Stimulated activated CD8-positive, alpha-beta memory T cell treated with anti-CD3 and anti-CD28 coated beads, Interleukin-12 subunit alpha, Interleukin-12 subunit beta, amount 100 ng/mL, for 1 hour (primary cell): ENCODE data around the gene RSPH9.
"Not testable (repeated sequence)": the region's sequence is repeated elsewhere in the genome, so short reads cannot be mapped to it uniquely, and the experiment has no call there.

Source experiments
- DNase-seq: peaks from one replicate; pipeline ENCODE4 v3.0.0-alpha.2; 2020; ENCODE audit warnings: low read depth

RSPH9 gene

DNA sequence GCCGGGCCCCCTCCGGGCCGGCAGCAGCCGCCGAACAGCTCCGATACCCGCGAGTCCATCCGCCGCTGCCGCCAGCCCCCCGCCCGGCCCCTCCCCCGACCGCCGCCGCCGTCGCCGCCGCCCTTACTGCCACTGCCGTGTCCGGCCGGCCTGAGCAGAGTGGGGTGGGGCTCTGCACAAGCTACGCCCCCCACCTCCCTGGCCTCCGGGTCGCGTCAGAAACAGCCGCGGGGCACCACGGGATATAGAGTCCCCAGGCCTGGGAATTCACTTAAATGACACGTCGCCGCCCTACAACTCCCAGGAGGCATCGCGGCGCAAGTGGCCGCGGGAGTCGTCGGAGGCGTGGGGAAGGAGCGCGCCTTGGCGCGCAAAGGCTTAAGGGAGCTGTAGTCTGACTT, 15.7 kb upstream of the RSPH9 start, which contains the start of gene GTPBP2:
GTPBP2 (minus strand) TSS at position 161 of the 401 bp plus-strand sequence; CDS start at position 59, 102 bp downstream.
- DNase-seq, result peak; percentile 93

- DNase-seq, result peak; percentile 84
Observed at GRCh38 chr6:43629505-43630300, 15.1 kb upstream of the RSPH9 start.

- no peak for DNase-seq
Observed at GRCh38 chr6:43630980-43631619, 13.7 kb upstream of the RSPH9 start.

DNA sequence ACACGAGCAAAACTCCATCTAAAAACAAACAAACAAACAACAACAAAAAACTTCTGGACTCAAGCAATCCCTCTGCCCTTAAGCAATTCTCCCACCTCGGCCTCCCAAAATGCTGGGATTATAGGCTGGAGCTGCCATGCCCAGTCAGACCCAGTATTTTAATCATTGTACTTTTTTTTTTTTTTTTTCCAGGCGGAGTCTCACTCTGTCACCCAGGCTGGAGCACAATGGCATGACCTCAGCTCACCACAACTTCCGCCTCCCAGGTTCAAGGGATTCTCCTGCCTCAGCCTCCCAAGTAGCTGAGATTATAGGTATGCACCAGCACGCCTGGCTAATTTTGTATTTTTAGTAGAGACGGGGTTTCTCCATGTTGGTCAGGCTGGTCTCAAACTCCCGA, 11.8 kb upstream of the RSPH9 start:
- not testable (repeated sequence) for DNase-seq

DNA sequence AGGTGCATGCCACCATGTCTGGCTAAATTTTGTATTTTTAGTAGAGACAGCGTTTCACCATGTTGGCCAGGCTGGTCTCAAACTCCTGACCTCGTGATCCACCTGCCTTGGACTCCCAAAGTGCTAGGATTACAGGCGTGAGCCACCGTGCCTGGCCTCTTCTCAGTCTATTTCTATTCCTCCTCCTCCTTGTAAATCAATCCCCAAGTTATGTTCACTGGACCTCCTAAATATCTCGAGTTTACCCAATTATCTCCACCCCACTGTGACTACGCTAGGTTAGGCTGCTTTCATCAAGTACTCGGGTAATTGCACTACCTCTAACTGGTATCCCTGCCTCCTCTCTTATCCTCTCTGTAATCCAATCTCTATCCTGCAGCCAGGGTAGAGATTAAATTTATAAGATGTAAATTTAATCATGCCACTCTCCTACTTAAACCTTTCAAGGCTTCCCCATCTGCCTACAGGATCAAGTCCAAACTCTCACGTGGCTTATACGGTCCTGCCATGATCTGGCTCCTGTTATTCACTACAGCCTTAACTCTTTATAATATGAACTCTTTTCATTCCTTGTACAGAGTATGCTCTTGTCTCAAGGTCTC, 10.0 kb upstream of the RSPH9 start:
- no peak for DNase-seq

- DNase-seq, result peak; percentile 78
Observed at GRCh38 chr6:43635387-43636307, 9.2 kb upstream of the RSPH9 start, which contains the start of gene MAD2L1BP. MAD2L1BP (plus strand) TSS chr6:43635840; CDS start chr6:43635876, 36 bp downstream.

DNA sequence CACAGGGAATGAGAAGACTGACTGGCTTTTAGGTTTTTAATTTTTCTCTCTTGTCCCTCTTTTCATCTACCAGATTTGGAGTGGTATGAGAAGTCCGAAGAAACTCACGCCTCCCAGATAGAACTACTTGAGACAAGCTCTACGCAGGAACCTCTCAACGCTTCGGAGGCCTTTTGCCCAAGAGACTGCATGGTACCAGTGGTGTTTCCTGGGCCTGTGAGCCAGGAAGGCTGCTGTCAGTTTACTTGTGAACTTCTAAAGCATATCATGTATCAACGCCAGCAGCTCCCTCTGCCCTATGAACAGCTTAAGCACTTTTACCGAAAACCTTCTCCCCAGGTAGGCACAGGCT, 8.6 kb upstream of the RSPH9 start:
- DNase-seq, result no peak

DNA sequence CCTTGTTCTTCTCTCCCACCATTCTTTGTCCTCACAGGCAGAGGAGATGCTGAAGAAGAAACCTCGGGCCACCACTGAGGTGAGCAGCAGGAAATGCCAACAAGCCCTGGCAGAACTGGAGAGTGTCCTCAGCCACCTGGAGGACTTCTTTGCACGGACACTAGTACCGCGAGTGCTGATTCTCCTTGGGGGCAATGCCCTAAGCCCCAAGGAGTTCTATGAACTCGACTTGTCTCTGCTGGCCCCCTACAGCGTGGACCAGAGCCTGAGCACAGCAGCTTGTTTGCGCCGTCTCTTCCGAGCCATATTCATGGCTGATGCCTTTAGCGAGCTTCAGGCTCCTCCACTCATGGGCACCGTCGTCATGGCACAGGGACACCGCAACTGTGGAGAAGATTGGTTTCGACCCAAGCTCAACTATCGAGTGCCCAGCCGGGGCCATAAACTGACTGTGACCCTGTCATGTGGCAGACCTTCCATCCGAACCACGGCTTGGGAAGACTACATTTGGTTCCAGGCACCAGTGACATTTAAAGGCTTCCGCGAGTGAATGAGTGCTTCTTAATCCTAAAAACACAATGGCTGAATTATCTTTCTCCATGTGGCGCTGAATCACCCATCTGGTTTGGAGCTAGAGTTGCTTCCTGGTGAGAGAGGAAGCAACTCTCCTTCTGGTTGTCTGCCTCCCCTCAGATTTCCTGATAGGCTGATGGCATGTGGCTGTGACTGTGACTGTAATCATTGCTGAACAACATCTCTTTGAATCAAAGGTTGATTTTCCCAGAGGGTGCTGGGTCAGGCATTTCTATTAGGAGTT, 4.6 kb upstream of the RSPH9 start:
- DNase-seq, result no peak

GRCh38 chr6:43645613-43645964, 753 bp downstream of the RSPH9 start:
- no peak for DNase-seq

- DNase-seq, result no peak
Observed at GRCh38 chr6:43647613-43648012, 2.8 kb downstream of the RSPH9 start.

- no peak for DNase-seq
Observed at GRCh38 chr6:43648248-43648647, 3.4 kb downstream of the RSPH9 start.

- not testable (repeated sequence) for DNase-seq
Observed at GRCh38 chr6:43652822-43653221, 8.0 kb downstream of the RSPH9 start.

DNA sequence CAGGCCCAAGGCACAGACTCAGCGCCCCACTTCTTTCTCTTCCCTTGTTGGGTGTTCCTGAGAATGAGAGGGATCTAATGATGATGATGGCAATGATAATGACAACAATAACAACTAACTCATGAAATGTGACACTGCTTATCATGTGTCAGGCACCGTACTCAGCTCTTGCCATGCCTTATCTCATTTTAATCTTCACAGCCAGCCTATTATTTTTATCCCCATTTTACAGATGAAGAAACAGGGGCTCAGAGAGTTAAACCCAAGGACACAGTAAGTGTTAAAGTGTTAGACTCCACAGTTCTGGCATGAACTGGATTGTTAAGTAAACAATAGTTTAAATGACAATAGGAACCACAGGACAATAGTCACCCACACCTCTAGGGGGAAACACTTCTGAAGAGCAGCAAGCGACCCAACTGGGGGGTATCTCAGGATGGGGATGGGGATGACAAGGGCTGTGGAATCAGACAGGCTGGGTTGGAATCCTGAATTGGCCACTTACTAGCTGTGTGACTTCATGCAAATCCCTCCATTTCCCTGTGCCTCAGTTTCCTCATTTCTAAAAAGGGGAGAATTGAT, 12.5 kb downstream of the RSPH9 start:
- DNase-seq, result no peak

DNA sequence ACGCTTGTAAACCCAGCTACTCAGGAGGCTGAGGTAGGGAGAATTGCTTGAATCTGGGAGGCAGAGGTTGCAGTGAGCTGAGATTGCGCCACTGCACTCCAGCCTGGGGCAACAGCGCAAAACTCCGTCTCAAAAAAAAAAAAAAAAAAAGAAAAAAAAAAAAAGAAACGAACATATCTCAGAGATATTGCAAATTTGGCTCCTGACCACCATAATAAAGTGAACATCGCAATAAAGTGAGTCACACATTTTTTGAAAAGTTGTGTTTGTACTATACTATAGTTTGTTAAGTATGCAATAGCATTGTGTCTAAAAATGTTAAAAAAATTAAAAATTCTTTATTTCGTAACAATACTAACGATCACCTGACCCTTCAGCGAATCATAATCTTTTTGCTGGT, 13.3 kb downstream of the RSPH9 start:
- DNase-seq, result no peak

GRCh38 chr6:43662948-43663347, 18.1 kb downstream of the RSPH9 start:
- not testable (repeated sequence) for DNase-seq

DNA sequence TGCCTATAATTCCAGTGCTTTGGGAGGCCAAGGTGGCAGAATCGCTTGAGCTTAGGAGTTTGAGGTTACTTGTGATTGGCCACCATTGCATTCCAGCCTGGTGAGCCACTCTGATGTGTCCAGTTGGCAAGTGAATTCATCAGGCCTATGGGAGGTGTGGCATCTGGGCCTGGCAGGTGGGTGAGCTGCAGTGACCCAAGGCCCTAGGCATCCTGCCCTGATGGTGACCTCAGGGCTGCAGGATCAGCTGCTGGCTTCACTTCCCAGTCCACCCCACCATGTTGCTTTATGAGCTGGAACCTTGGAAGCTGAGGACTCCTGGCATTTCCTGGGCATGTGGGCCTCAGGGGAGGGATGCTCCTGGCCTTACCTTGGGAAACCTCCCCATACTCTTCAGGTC, 20.5 kb downstream of the RSPH9 start:
- DNase-seq, result no peak

GRCh38 chr6:43666196-43666920, 21.5 kb downstream of the RSPH9 start:
- no peak for DNase-seq

- DNase-seq, result peak; percentile 66
Observed at GRCh38 chr6:43667245-43668150, 22.7 kb downstream of the RSPH9 start.
